Esophagus muscularis mucosa (tissue), 4 donors: ENCODE measurements around the gene ASF1B. TPM values are rescaled to one million over a fixed set of nuclear protein-coding genes. Genes with fewer than 3 reads are reported as not detected.

Source experiments
- DNase-seq: peaks from one replicate; pipeline ENCODE4 v3.0.0-alpha.2; 2017; ENCODE audit errors: extremely low spot score
- H3K27ac ChIP-seq, 4 donors: fragments of 200-600 bp; sonication (generic); replicated peaks in 1 of 4; 1 replicate in 3 of 4; 2 replicates in 1 of 4; pipeline ENCODE4 v1.5.1; 2016 to 2019; ENCODE audit warnings: mild to moderate bottlenecking in 1 of 4
- H3K27me3 ChIP-seq, 4 donors: fragments of 200-600 bp; sonication (generic); one replicate each; pipeline versions ENCODE4 v1.5.1 to v1.6.0; 2016 to 2019
- H3K36me3 ChIP-seq, 4 donors: fragments of 200-600 bp; sonication (generic); one replicate each; pipeline ENCODE4 v1.5.1; 2016 to 2019
- H3K4me1 ChIP-seq, 4 donors: fragments of 200-600 bp; sonication (generic); one replicate each; pipeline ENCODE4 v1.5.1; 2016 to 2019
- H3K4me3 ChIP-seq, 4 donors: fragments of 200-600 bp; sonication (generic); 1 replicate in 2 of 4; 2 replicates in 2 of 4; pipeline ENCODE4 v1.5.1; 2016 to 2019; ENCODE audit warnings: mild to moderate bottlenecking in 4 of 4, moderate library complexity in 1 of 4
- H3K9me3 ChIP-seq, 4 donors: fragments of 200-600 bp; sonication (generic); 1 replicate in 3 of 4; 2 replicates in 1 of 4; pipeline ENCODE4 v1.5.1; 2016 to 2019
- EP300 ChIP-seq: sonication (generic); formaldehyde crosslinking; IDR thresholded peaks from one replicate; pipeline ENCODE4 v1.6.1; 2017; ENCODE audit warnings: antibody characterized with exemption
- POLR2A ChIP-seq: fragments of 450-650 bp; IDR thresholded peaks from one replicate; pipeline ENCODE4 v1.6.1; 2017; ENCODE audit warnings: antibody characterized with exemption, moderate library complexity, mild to moderate bottlenecking, low read depth
- POLR2AphosphoS5 ChIP-seq, 2 donors: sonication (generic); formaldehyde crosslinking; IDR thresholded peaks; one replicate each; pipeline ENCODE4 v1.6.1; 2017; ENCODE audit warnings: antibody characterized with exemption in 2 of 2
- WGBS: methylation state at CpG from one replicate; pipeline ENCODE4 v1.1.5; 2018; 5-methylcytosine and 5-hydroxymethylcytosine counted together
- intact Hi-C: fragments of 100-400 bp; cut with DNase I; formaldehyde crosslinking; loops from one replicate; pipeline ENCODE4 v1.15.1; 2023
- total RNA-seq, 4 donors: library from RNA; depleted of rRNA; stranded (reverse); fragments of >200 nt; gene quantifications; one replicate each; pipeline versions ENCODE4 v1.1.0 to v1.2.1, GENCODE V29; 2016
- TF ChIP-seq, protein P1 (sequence below), 3 experiments: fragments of 200-600 bp in 2 of 3; fragments of 450-650 bp in 1 of 3; sonication (generic) in 2 of 3; IDR thresholded peaks; one replicate each; pipeline ENCODE4 v1.5.1; 2017 to 2019; ENCODE audit warnings: antibody characterized with exemption in 3 of 3, mild to moderate bottlenecking in 2 of 3, moderate library complexity in 1 of 3

The ASF1B gene
- total RNA-seq, 4 donors from 2014 or later, result 0.63 to 1.3 (median 0.65) TPM; not detected in 1

- intact Hi-C loops, result no loop called here
- Histone ChIP-seq H3K27me3 (no peaks in the 10 kb centered on the region), H3K9me3 (no peaks in the 10 kb centered on the region), H3K36me3 (peaks cover 12 to 54% (median 28%) of the 10 kb centered on the region in 4 donors), H3K27ac (no peak overlapping the region), H3K4me3 (no peak overlapping the region), H3K4me1 (peaks cover 12 to 25% (median 21%) of the 10 kb centered on the region in 4 donors)
- 77% methylated on average over 12 of the region's 16 CpGs for WGBS
- no peak for TF ChIP-seq POLR2A
- TF ChIP-seq, protein P1, sequence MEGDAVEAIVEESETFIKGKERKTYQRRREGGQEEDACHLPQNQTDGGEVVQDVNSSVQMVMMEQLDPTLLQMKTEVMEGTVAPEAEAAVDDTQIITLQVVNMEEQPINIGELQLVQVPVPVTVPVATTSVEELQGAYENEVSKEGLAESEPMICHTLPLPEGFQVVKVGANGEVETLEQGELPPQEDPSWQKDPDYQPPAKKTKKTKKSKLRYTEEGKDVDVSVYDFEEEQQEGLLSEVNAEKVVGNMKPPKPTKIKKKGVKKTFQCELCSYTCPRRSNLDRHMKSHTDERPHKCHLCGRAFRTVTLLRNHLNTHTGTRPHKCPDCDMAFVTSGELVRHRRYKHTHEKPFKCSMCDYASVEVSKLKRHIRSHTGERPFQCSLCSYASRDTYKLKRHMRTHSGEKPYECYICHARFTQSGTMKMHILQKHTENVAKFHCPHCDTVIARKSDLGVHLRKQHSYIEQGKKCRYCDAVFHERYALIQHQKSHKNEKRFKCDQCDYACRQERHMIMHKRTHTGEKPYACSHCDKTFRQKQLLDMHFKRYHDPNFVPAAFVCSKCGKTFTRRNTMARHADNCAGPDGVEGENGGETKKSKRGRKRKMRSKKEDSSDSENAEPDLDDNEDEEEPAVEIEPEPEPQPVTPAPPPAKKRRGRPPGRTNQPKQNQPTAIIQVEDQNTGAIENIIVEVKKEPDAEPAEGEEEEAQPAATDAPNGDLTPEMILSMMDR (IDR thresholded peaks at IDR 0.05), result no peak
- no peak for TF ChIP-seq EP300
- no peak for TF ChIP-seq POLR2AphosphoS5 (IDR thresholded peaks at IDR 0.05)
- DNase-seq, result no peak
Measured at GRCh38 chr19:14164724-14165493, 28.5 kb upstream of the ASF1B start.

DNA sequence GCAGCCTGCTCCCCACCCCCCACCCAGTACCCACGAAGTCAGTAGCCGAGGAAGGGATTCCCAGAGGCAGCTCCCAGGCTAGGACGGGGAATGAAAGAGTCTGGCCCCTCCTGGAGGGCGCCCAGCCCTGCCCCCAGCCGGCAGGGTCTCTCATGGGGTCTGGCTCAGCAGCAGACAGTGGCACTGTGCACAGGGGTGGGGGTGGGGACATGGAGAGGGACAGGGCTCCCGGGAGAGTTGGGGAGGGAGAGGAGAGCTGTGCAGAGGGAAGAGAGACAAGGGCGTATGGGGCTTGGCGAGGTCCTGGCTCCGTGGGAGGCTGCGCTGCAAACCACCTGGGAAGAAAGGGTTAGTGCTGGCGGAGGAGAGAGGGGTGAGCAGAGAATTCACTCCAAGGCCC is 27.7 kb upstream of the ASF1B start:
- intact Hi-C loops, result no loop called here
- TF ChIP-seq EP300, result no peak
- TF ChIP-seq, protein P1 (IDR thresholded peaks at IDR 0.05), result no peak
- TF ChIP-seq POLR2A, result no peak
- no peak for TF ChIP-seq POLR2AphosphoS5 (IDR thresholded peaks at IDR 0.05)
- Histone ChIP-seq H3K27ac (no peak overlapping the region), H3K9me3 (no peaks in the 10 kb centered on the region), H3K4me1 (peaks cover 12 to 25% (median 21%) of the 10 kb centered on the region in 4 donors), H3K36me3 (peaks cover 10 to 54% (median 26%) of the 10 kb centered on the region in 4 donors), H3K27me3 (no peaks in the 10 kb centered on the region), H3K4me3 (no peak overlapping the region)
- no peak for DNase-seq
- WGBS, result 73% methylated on average over 10 of the region's 11 CpGs

- H3K36me3 ChIP-seq, result peaks cover 9 to 58% (median 34%) of the 10 kb centered on the region in 4 donors
- no peak for DNase-seq
Measured at GRCh38 chr19:14162871-14163297, 26.5 kb upstream of the ASF1B start.

DNA sequence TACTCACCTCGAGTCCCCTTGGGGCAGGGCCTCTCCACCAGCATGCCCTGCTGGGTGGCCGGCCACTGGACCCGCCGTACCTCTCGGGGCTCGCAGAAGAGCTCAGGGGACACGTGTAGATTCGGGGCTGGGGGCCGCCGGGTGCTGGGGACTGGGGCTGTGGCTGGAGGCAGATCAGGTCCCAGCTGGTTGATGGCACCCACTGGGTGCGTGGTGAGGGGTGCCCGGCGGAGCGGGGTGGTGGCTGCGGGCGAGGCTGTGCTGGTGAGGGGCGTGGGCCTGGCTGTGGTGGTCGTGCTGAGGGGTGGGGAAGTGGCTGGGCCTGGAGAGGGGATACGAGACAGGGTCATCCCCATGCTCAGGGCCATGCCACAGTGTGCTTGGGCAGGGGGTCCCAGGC is 24.9 kb upstream of the ASF1B start:
- H3K27ac ChIP-seq, result no peak overlapping the region
- H3K27me3 ChIP-seq, result no peaks in the 10 kb centered on the region
- no peak for TF ChIP-seq POLR2AphosphoS5 (IDR thresholded peaks at IDR 0.05)
- no peak for TF ChIP-seq POLR2A
- TF ChIP-seq, protein P1 (IDR thresholded peaks at IDR 0.05), result no peak
- TF ChIP-seq EP300, result no peak
- no peak overlapping the region for H3K4me3 ChIP-seq
- WGBS, result 93% methylated on average over 9 of the region's 19 CpGs
- peaks cover 0 to 6% (median 4%) of the 10 kb centered on the region in 4 donors for H3K4me1 ChIP-seq
- intact Hi-C loops, result no loop called here
- DNase-seq, result no peak
- peaks cover 25 to 74% (median 49%) of the 10 kb centered on the region in 4 donors for H3K36me3 ChIP-seq
- H3K9me3 ChIP-seq, result no peaks in the 10 kb centered on the region

More at GRCh38 chr19:14162871-14163297, 26.5 kb upstream of the ASF1B start:
- TF ChIP-seq POLR2A (no peak), EP300 (no peak), POLR2AphosphoS5 (IDR thresholded peaks at IDR 0.05) (no peak)
- TF ChIP-seq, protein P1 (IDR thresholded peaks at IDR 0.05), result no peak
- peaks cover 12 to 22% (median 19%) of the 10 kb centered on the region in 4 donors for H3K4me1 ChIP-seq
- 94% methylated on average over 36 of the region's 38 CpGs for WGBS
- no peak overlapping the region for H3K27ac ChIP-seq
- intact Hi-C loops, result no loop called here
- H3K27me3 ChIP-seq, result no peaks in the 10 kb centered on the region
- no peaks in the 10 kb centered on the region for H3K9me3 ChIP-seq
- H3K4me3 ChIP-seq, result no peak overlapping the region
